Hepatocyte (in vitro differentiated cells): ENCODE measurements around the gene HNF4A. TPM values are rescaled to one million over a fixed set of nuclear protein-coding genes. Genes with fewer than 3 reads are reported as not detected.

ENCODE experiments used
- DNase-seq: peaks from one replicate; pipeline ENCODE4 v3.0.0-alpha.2; 2016; ENCODE audit warnings: low spot score
- H2AFZ ChIP-seq: fragments of 200-600 bp; sonication (generic); 2 replicates; pipeline ENCODE4 v1.6.0; 2016; ENCODE audit warnings: antibody characterized with exemption, mild to moderate bottlenecking
- H3K27ac ChIP-seq: fragments of 200-600 bp; sonication (generic); 2 replicates; pipeline ENCODE4 v1.5.1; 2016; ENCODE audit warnings: mild to moderate bottlenecking
- H3K27me3 ChIP-seq: fragments of 200-600 bp; sonication (generic); 2 replicates; pipeline ENCODE4 v1.6.1; 2016
- H3K36me3 ChIP-seq: fragments of 200-600 bp; sonication (generic); replicated peaks from 2 replicates; pipeline ENCODE4 v1.5.1; 2016; ENCODE audit warnings: low read depth; ENCODE audit not compliant: insufficient read depth
- H3K4me1 ChIP-seq: fragments of 200-600 bp; sonication (generic); 2 replicates; pipeline ENCODE4 v1.5.1; 2016; ENCODE audit warnings: mild to moderate bottlenecking, moderate library complexity; ENCODE audit not compliant: insufficient read depth
- H3K4me2 ChIP-seq: fragments of 200-600 bp; sonication (generic); 2 replicates; pipeline ENCODE4 v1.6.0; 2016
- H3K4me3 ChIP-seq: fragments of 200-600 bp; sonication (generic); 2 replicates; pipeline ENCODE4 v1.5.1; 2016; ENCODE audit warnings: mild to moderate bottlenecking
- H3K79me2 ChIP-seq: fragments of 200-600 bp; sonication (generic); 2 replicates; pipeline ENCODE4 v1.6.0; 2017; ENCODE audit warnings: mild to moderate bottlenecking
- H3K9me2 ChIP-seq: fragments of 200-600 bp; sonication (generic); replicated peaks from 2 replicates; pipeline ENCODE4 v1.6.0; 2017; ENCODE audit warnings: mild to moderate bottlenecking; ENCODE audit not compliant: insufficient read depth
- H3K9me3 ChIP-seq: fragments of 200-600 bp; sonication (generic); 2 replicates; pipeline ENCODE4 v1.5.1; 2016; ENCODE audit warnings: low read depth, mild to moderate bottlenecking
- H4K20me1 ChIP-seq: fragments of 200-600 bp; sonication (generic); 2 replicates; pipeline ENCODE4 v1.6.0; 2016; ENCODE audit warnings: mild to moderate bottlenecking; ENCODE audit not compliant: insufficient read depth, poor library complexity, severe bottlenecking
- EZH2 ChIP-seq: fragments of 200-600 bp; sonication (generic); IDR thresholded peaks from 2 replicates; pipeline ENCODE4 v1.6.1; 2016; ENCODE audit warnings: antibody characterized with exemption, mild to moderate bottlenecking, borderline replicate concordance
- EZH2phosphoT487 ChIP-seq: fragments of 200-600 bp; sonication (generic); IDR thresholded peaks from one replicate; pipeline ENCODE4 v1.6.1; 2018; ENCODE audit warnings: antibody characterized with exemption, mild to moderate bottlenecking, low read depth, moderate library complexity; ENCODE audit not compliant: unreplicated experiment, severe bottlenecking
- WGBS: methylation state at CpG from one replicate; pipeline ENCODE4 v1.1.6; 2016; ENCODE audit warnings: low lambda C conversion rate; ENCODE audit errors: missing lambda C conversion rate; 5-methylcytosine and 5-hydroxymethylcytosine counted together
- polyA plus RNA-seq: library from polyadenylated mRNA; unstranded; fragments of >200 nt; fragmentation: Nextera tagmentation; extraction: Ambion mirVana; gene quantifications from 2 replicates; pipeline ENCODE4 v1.2.1, GENCODE V29; 2016
- total RNA-seq: library from RNA; depleted of rRNA; stranded (reverse); fragments of >200 nt; gene quantifications from 2 replicates; pipeline ENCODE4 v1.2.3, GENCODE V29; 2014
- TF ChIP-seq, protein P1 (sequence below): fragments of 200-600 bp; sonication (generic); IDR thresholded peaks from 2 replicates; pipeline ENCODE4 v1.5.1; 2016; ENCODE audit warnings: antibody characterized with exemption, mild to moderate bottlenecking; ENCODE audit not compliant: poor library complexity

The HNF4A gene
- total and polyA plus RNA-seq, 2 experiments from 2014 or later = 38.2 to 88.0 TPM

DNA sequence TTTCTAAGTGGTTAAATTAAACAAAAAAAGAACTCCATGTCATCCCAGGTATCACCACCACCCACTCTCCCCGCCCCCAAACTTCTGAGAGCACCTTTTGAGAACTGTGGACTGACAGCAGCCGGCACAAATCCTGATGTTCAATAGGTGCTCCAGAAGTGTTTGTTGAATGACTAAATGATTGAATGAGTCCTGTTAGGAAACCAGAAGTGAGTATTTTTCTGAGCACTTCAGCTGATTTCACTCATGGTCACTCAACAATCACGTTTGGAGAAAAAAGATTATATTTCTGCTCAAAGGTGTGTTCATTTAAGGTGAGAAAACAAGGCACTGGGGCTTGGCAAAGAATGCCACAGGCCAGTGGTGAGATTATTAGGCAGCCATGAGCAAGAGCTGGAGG lies 6.2 kb upstream of the HNF4A start:
- H4K20me1 ChIP-seq = no peaks in the 10 kb centered on the region
- 91% methylated on average over 3 of the region's 3 CpGs for WGBS
- H3K36me3 ChIP-seq = no peaks in the 10 kb centered on the region
- H3K4me3 ChIP-seq = no peak overlapping the region
- no peak for DNase-seq
- H3K27me3 ChIP-seq = no peaks in the 10 kb centered on the region
- no peak overlapping the region for H3K27ac ChIP-seq
- no peak overlapping the region for H3K4me2 ChIP-seq
- no peak overlapping the region for H2AFZ ChIP-seq
- no peaks in the 10 kb centered on the region for H3K79me2 ChIP-seq
- H3K4me1 ChIP-seq = peaks cover 5% of the 10 kb centered on the region
- TF ChIP-seq EZH2 (no peak), EZH2phosphoT487 (no peak)
- TF ChIP-seq, protein P1, sequence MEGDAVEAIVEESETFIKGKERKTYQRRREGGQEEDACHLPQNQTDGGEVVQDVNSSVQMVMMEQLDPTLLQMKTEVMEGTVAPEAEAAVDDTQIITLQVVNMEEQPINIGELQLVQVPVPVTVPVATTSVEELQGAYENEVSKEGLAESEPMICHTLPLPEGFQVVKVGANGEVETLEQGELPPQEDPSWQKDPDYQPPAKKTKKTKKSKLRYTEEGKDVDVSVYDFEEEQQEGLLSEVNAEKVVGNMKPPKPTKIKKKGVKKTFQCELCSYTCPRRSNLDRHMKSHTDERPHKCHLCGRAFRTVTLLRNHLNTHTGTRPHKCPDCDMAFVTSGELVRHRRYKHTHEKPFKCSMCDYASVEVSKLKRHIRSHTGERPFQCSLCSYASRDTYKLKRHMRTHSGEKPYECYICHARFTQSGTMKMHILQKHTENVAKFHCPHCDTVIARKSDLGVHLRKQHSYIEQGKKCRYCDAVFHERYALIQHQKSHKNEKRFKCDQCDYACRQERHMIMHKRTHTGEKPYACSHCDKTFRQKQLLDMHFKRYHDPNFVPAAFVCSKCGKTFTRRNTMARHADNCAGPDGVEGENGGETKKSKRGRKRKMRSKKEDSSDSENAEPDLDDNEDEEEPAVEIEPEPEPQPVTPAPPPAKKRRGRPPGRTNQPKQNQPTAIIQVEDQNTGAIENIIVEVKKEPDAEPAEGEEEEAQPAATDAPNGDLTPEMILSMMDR = no peak
- no peaks in the 10 kb centered on the region for H3K9me3 ChIP-seq
- no peaks in the 10 kb centered on the region for H3K9me2 ChIP-seq

DNA sequence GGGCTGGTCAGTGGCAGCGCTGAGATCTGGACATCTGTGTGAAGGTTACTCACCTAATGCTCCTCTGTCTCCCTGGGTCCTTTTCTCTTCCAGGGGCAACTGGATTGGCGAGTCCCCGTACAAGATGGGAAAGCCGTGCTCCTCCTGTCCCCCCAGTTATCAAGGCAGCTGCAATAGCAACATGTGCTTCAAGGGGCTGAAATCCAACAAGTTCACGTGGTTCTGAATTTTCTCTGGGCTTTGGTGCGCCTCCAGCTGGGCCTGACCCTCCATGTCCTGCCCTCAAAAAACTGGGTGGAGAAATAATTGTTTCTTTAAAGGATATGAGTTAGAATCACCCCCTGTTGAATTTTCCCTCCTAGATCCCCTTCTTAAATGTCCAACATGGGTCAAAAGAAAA lies 4.9 kb upstream of the HNF4A start:
- H3K79me2 ChIP-seq = no peaks in the 10 kb centered on the region
- H3K9me2 ChIP-seq = no peaks in the 10 kb centered on the region
- no peak overlapping the region for H3K27ac ChIP-seq
- no peak overlapping the region for H2AFZ ChIP-seq
- no peak overlapping the region for H3K4me3 ChIP-seq
- H3K36me3 ChIP-seq = no peaks in the 10 kb centered on the region
- DNase-seq = no peak
- H3K27me3 ChIP-seq = no peaks in the 10 kb centered on the region
- peaks cover 5% of the 10 kb centered on the region for H3K4me1 ChIP-seq
- WGBS = 97% methylated on average over 6 of the region's 6 CpGs
- no peak overlapping the region for H3K4me2 ChIP-seq
- no peaks in the 10 kb centered on the region for H4K20me1 ChIP-seq
- no peak for TF ChIP-seq EZH2phosphoT487
- no peak for TF ChIP-seq EZH2
- TF ChIP-seq, protein P1 = no peak
- no peaks in the 10 kb centered on the region for H3K9me3 ChIP-seq

DNA sequence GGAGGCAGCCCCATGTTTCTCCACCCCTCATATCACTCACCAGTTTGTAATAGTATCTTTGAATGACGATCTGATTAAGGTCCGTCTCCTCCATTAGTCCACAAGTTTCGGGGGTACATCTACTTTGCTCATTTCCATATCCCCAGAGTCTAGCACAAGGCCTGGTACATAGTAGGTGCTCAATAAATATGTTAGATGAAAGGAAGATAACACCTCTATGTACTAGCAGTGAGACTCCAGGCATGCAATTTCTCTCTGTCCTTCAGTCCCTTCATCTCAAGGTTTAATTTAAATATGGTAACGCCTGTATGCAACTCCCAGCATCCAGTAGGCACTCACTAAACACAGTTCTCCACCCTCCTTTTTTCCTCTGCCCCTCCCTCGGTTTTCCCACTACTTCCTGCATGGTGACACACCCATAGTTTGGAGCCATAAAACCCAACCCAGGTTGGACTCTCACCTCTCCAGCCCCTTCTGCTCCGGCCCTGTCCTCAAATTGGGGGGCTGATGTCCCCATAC lies 461 bp upstream of the HNF4A start:
- TF ChIP-seq EZH2phosphoT487 = no peak
- TF ChIP-seq, protein P1 = no peak
- TF ChIP-seq EZH2 = no peak
- H3K9me3 ChIP-seq = no peaks in the 10 kb centered on the region
- no peaks in the 10 kb centered on the region for H3K36me3 ChIP-seq
- H3K9me2 ChIP-seq = no peaks in the 10 kb centered on the region
- H3K4me2 ChIP-seq = peak overlapping the region; percentile 75
- H3K4me3 ChIP-seq = no peak overlapping the region
- no peak overlapping the region for H2AFZ ChIP-seq
- H3K4me1 ChIP-seq = peaks cover 13% of the 10 kb centered on the region
- 71% methylated on average over 6 of the region's 6 CpGs for WGBS
- DNase-seq = no peak
- H3K27me3 ChIP-seq = no peaks in the 10 kb centered on the region
- peaks cover 14% of the 10 kb centered on the region for H4K20me1 ChIP-seq
- peaks cover 41% of the 10 kb centered on the region for H3K79me2 ChIP-seq
- peak overlapping the region; percentile 94 for H3K27ac ChIP-seq

DNA sequence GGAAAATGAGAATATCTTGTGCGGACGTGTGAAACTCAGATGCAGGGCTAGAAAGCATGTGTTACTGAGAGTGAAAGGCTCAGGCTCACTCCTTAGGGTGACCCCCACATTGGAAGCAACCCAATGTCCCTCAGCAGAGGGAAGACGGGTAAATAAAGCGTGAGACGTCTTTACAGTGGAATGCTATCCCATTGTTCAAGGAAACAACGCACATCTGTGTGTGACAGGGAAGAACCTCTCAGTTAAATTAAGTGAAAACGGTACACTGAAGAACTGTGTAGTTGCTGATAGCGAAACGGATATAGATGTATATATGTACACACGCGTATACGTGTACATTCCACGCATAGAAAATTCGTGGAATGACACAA lies 839 bp downstream of the HNF4A start:
- Histone ChIP-seq H3K4me3 (peak overlapping the region; percentile 34), H4K20me1 (peaks cover 14% of the 10 kb centered on the region), H3K79me2 (peaks cover 54% of the 10 kb centered on the region), H3K27ac (peak overlapping the region; percentile 94), H3K4me1 (peaks cover 13% of the 10 kb centered on the region), H3K4me2 (peak overlapping the region; percentile 75), H2AFZ (no peak overlapping the region), H3K9me3 (no peaks in the 10 kb centered on the region), H3K27me3 (no peaks in the 10 kb centered on the region), H3K9me2 (no peaks in the 10 kb centered on the region), H3K36me3 (no peaks in the 10 kb centered on the region)
- 60% methylated on average over 14 of the region's 14 CpGs for WGBS
- TF ChIP-seq, protein P1 = no peak
- DNase-seq = no peak
